Measurements from ENCODE around the gene ZNF552. TPM values are rescaled to one million over a fixed set of nuclear protein-coding genes. Genes with fewer than 3 reads are reported as not detected.

ZNF552 gene
- total RNA-seq, 1 experiment from 2014 or later: 9.2 TPM

- H2BK12ac ChIP-seq (ENCODE audit: insufficient read length, low read depth, low read length): no peak within 1 kb of the TSS
- no peak within 1 kb of the TSS for H2BK20ac ChIP-seq (ENCODE audit: low read depth, low read length, poor library complexity, severe bottlenecking)
- H3K27ac ChIP-seq (ENCODE audit: insufficient read length, low read depth, low read length): peak within 1 kb of the TSS; percentile 60
- no peak within 1 kb of the TSS for H2AFZ ChIP-seq (ENCODE audit: low read length)
- Mint-ChIP-seq H3K36me3 (ENCODE audit: insufficient read depth in 1 of 3, low read depth in 3 of 3) (peaks cover 28 to 46% (median 29%) of the 10 kb centered on the region in 3 experiments), H3K27me3 (ENCODE audit: low read depth) (no peaks in the 10 kb centered on the region), H3K27ac (peak within 1 kb of the TSS; percentile 78 to 99 (median 97)), H3K4me1 (peaks cover 21 to 24% of the 10 kb centered on the region in 2 experiments), H3K4me3 (peak within 1 kb of the TSS; percentile 93 to 97), H3K9me3 (no peaks in the 10 kb centered on the region)
- no peak within 1 kb of the TSS for H2BK120ac ChIP-seq (ENCODE audit: low read depth, low read length, poor library complexity, severe bottlenecking)
- H3K4ac ChIP-seq (ENCODE audit: low read depth, low read length): no peak within 1 kb of the TSS
- peak within 1 kb of the TSS; percentile 86 for H3K18ac ChIP-seq (ENCODE audit: insufficient read length, low read depth, low read length)
- H4K5ac ChIP-seq (ENCODE audit: insufficient read length, low read depth, low read length): no peak within 1 kb of the TSS
- no peaks in the 10 kb centered on the region for H3K23me2 ChIP-seq (ENCODE audit: insufficient read length, low read depth, low read length, poor library complexity, severe bottlenecking)
- peak; percentile 96 for DNase-seq
- peak within 1 kb of the TSS; percentile 36 for H3K4me2 ChIP-seq (ENCODE audit: insufficient read depth, insufficient read length, low read length)
- no peaks in the 10 kb centered on the region; the same call in 1 of the 2 replicates for H3K4me1 ChIP-seq (ENCODE audit: insufficient read depth, low read length)
- no peak within 1 kb of the TSS for H2AK5ac ChIP-seq (ENCODE audit: insufficient read length, low read length)
- H3K9me3 ChIP-seq (ENCODE audit: control insufficient read depth, low read depth, low read length): no peaks in the 10 kb centered on the region
- peak; percentile 49; the same call in 2 of the 3 replicates for TF ChIP-seq CTCF (conservative IDR thresholded peaks at IDR 0.05)
- H3T11ph ChIP-seq (ENCODE audit: low read length): no peak within 1 kb of the TSS
- no peak within 1 kb of the TSS for H2BK5ac ChIP-seq (ENCODE audit: insufficient read length, low read length)
- no peak within 1 kb of the TSS for H4K8ac ChIP-seq (replicated peaks; ENCODE audit: insufficient read length, low read depth, low read length)
- H3K27me3 ChIP-seq (ENCODE audit: insufficient read depth, low read length): no peaks in the 10 kb centered on the region
- WGBS (ENCODE audit: extremely low coverage, insufficient read length, low lambda C conversion rate): no CpG with 5 or more reads among the region's 22 CpGs
- no peak within 1 kb of the TSS for H4K91ac ChIP-seq (ENCODE audit: insufficient read length, low read depth, low read length)
- H3K9ac ChIP-seq (ENCODE audit: extremely low read depth, insufficient read length, low read length): peak within 1 kb of the TSS; percentile 86
- H3K79me2 ChIP-seq (ENCODE audit: insufficient read depth, low read length): peaks cover 31% of the 10 kb centered on the region
- H2BK15ac ChIP-seq (ENCODE audit: low read depth, low read length): no peak within 1 kb of the TSS
- H3K23ac ChIP-seq (ENCODE audit: insufficient read length, low read depth, low read length): no peak within 1 kb of the TSS
- no peak within 1 kb of the TSS for H3K56ac ChIP-seq (ENCODE audit: insufficient read length, low read depth, low read length)
- peaks cover 2% of the 10 kb centered on the region for H3K79me1 ChIP-seq (ENCODE audit: insufficient read depth, low read depth, low read length, poor library complexity, severe bottlenecking)
- H4K20me1 ChIP-seq (ENCODE audit: control insufficient read depth, insufficient read depth, insufficient read length): no peaks in the 10 kb centered on the region
- peak within 1 kb of the TSS; percentile 83 for H3K14ac ChIP-seq (ENCODE audit: insufficient read depth, low read length)
These were observed 15.4 kb upstream of the ZNF552 start, which contains the start of gene ZNF587B for GRCh38 chr19:57830071-57830602. Gene ZNF587B (plus strand): TSS chr19:57830299. CDS start chr19:57830529, 230 bp downstream.

Measured in H9 (cell line).